Activated CD4-positive, alpha-beta memory T cell treated with anti-CD3 and anti-CD28 coated beads, Interleukin-2, amount 10 ng/mL, durations not matched to agents 7 days and 5 days (primary cell): ENCODE results near the gene DMD. TPM values are rescaled to one million over a fixed set of nuclear protein-coding genes. Genes with fewer than 3 reads are reported as not detected.

Experiments
- CTCF ChIA-PET: fragments of 350-600 bp; sonication (Branson Sonifier 250); formaldehyde crosslinking; loops from one replicate; lab custom pipeline; 2021; ENCODE audit warnings: antibody characterized with exemption, inconsistent platforms; lab: Charles Lee
- POLR2A ChIA-PET: fragments of 350-600 bp; sonication (Branson Sonifier 250); formaldehyde crosslinking; loops from one replicate; lab custom pipeline; 2021; ENCODE audit warnings: antibody characterized with exemption; lab: Charles Lee
- DNase-seq: peaks from one replicate; pipeline ENCODE4 v3.0.0-alpha.2; 2020
- H3K27ac Mint-ChIP-seq: one replicate; pipeline ENCODE4 v1.8.0; 2021; ENCODE audit warnings: mild to moderate bottlenecking, mixed read lengths
- H3K27me3 Mint-ChIP-seq: one replicate; pipeline ENCODE4 v1.8.0; 2021; ENCODE audit warnings: mixed read lengths
- H3K36me3 Mint-ChIP-seq: one replicate; pipeline ENCODE4 v1.8.0; 2021; ENCODE audit warnings: low read depth, mixed read lengths
- H3K4me1 Mint-ChIP-seq: one replicate; pipeline ENCODE4 v1.8.0; 2021; ENCODE audit warnings: mixed read lengths
- H3K4me3 Mint-ChIP-seq: one replicate; pipeline ENCODE4 v1.8.0; 2021; ENCODE audit warnings: mild to moderate bottlenecking, mixed read lengths
- H3K9me3 Mint-ChIP-seq: one replicate; pipeline ENCODE4 v1.8.0; 2021; ENCODE audit warnings: mixed read lengths
- total RNA-seq, 2 experiments: library from RNA; stranded (reverse); gene quantifications; one replicate each; pipeline ENCODE4 v1.2.3, GENCODE V29; 2021

Gene DMD
- total RNA-seq, 2 experiments from 2014 or later, result 1.4 to 1.5 TPM

DNA sequence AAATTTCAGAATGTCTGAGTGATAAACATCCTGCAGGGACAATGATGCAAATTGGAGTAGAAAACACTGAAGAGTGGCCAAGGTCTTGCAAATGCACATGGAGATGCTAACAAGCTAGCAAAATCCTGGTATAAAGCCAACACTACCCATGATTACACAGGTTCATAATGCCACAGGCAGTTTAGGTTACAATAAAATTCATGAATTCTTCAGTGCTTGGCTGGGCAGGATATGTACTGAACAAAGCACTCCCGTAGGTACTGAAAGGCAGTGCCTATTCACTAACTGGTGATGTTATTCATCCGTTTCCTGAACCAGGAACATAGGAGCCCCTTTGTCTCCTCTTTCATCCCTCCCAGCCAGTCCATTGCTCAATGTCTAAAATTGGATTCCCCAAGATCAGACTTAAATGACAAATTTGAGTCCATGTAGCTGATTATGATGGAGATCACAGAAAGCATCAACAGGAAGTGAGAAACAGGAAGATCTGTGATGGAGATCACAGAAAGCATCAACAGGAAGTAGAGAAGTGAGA is 244.5 kb downstream of the DMD start:
- H3K27ac Mint-ChIP-seq, result no peak overlapping the region
- no peak for DNase-seq
- no peaks in the 10 kb centered on the region for H3K9me3 Mint-ChIP-seq

DNA sequence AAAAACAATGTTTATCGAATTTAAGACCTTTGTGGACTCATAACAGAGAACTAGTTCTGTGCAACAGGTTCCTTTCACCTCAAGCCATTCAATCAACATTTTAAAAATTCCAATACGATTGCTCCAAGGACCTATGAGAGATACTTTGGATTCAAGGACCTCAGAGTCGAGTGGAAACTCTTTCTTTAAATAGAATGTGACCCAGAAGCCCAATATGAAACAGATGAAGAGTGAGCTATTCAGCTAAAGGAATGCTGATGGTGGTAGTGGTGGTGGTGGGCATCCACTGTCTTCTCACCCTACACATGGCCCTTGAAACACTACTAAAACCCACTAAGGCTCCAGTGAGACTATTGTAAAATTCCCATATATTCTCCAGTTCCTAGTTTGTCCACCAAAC is 257.2 kb downstream of the DMD start:
- no peak overlapping the region for H3K4me3 Mint-ChIP-seq
- no peaks in the 10 kb centered on the region for H3K27me3 Mint-ChIP-seq
- POLR2A ChIA-PET, result no interaction called here
- H3K36me3 Mint-ChIP-seq, result no peaks in the 10 kb centered on the region
- no peak overlapping the region for H3K27ac Mint-ChIP-seq
- H3K4me1 Mint-ChIP-seq, result no peaks in the 10 kb centered on the region
- CTCF ChIA-PET, result no interaction called here
- H3K9me3 Mint-ChIP-seq, result no peaks in the 10 kb centered on the region
- no peak for DNase-seq

More for the DNA sequence above, 244.5 kb downstream of the DMD start:
- H3K4me3 Mint-ChIP-seq, result no peak overlapping the region
- CTCF ChIA-PET, result no interaction called here
- H3K4me1 Mint-ChIP-seq, result no peaks in the 10 kb centered on the region
- POLR2A ChIA-PET, result no interaction called here
- H3K27me3 Mint-ChIP-seq, result no peaks in the 10 kb centered on the region
- H3K36me3 Mint-ChIP-seq, result no peaks in the 10 kb centered on the region

- H3K4me3 Mint-ChIP-seq, result no peak overlapping the region
- ChIA-PET CTCF (no interaction called here), POLR2A (no interaction called here)
- H3K9me3 Mint-ChIP-seq, result no peaks in the 10 kb centered on the region
- no peak overlapping the region for H3K27ac Mint-ChIP-seq
- no peaks in the 10 kb centered on the region for H3K36me3 Mint-ChIP-seq
- no peak for DNase-seq
- H3K4me1 Mint-ChIP-seq, result no peaks in the 10 kb centered on the region
- no peaks in the 10 kb centered on the region for H3K27me3 Mint-ChIP-seq
Measured at GRCh38 chrX:32948130-32948529, 263.2 kb downstream of the DMD start.

DNA sequence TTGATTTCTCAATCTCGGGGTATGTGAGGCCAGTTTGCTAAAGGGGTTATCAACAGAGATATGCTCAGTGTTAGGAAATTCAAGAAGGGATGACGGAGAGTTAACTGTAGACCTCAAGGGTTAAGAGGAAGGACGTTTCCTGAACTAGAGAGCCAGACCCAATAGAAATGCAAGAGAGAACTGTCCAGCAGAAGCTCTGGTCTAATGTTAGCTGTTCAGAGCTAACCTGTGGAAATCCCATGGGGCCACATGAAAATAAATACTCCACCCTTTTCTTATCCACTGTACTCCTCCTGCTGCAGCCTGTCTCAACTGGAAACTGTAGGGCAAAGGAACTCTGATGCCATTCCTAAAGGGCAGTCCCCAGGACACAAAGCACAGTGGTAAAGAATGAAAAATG is 274.3 kb downstream of the DMD start:
- Mint-ChIP-seq H3K27ac (no peak overlapping the region), H3K4me3 (no peak overlapping the region), H3K27me3 (no peaks in the 10 kb centered on the region), H3K4me1 (no peaks in the 10 kb centered on the region), H3K9me3 (peaks cover 5% of the 10 kb centered on the region), H3K36me3 (no peaks in the 10 kb centered on the region)
- CTCF ChIA-PET, result no interaction called here
- DNase-seq, result no peak
- POLR2A ChIA-PET, result no interaction called here

- POLR2A ChIA-PET, result no interaction called here
- H3K9me3 Mint-ChIP-seq, result peaks cover 5% of the 10 kb centered on the region
- H3K27ac Mint-ChIP-seq, result no peak overlapping the region
- no peaks in the 10 kb centered on the region for H3K36me3 Mint-ChIP-seq
- no peak overlapping the region for H3K4me3 Mint-ChIP-seq
- CTCF ChIA-PET, result no interaction called here
- DNase-seq, result no peak
- H3K27me3 Mint-ChIP-seq, result no peaks in the 10 kb centered on the region
- H3K4me1 Mint-ChIP-seq, result no peaks in the 10 kb centered on the region
Measured at GRCh38 chrX:32933548-32933947, 277.8 kb downstream of the DMD start.

- no peaks in the 10 kb centered on the region for H3K36me3 Mint-ChIP-seq
- H3K9me3 Mint-ChIP-seq, result peaks cover 4% of the 10 kb centered on the region
- no peak for DNase-seq
- H3K4me1 Mint-ChIP-seq, result no peaks in the 10 kb centered on the region
- H3K27ac Mint-ChIP-seq, result no peak overlapping the region
- H3K27me3 Mint-ChIP-seq, result no peaks in the 10 kb centered on the region
- CTCF ChIA-PET, result no interaction called here
- POLR2A ChIA-PET, result no interaction called here
- no peak overlapping the region for H3K4me3 Mint-ChIP-seq
Measured at GRCh38 chrX:32929040-32929439, 282.3 kb downstream of the DMD start.

- Mint-ChIP-seq H3K9me3 (peaks cover 2% of the 10 kb centered on the region), H3K27ac (no peak overlapping the region), H3K27me3 (no peaks in the 10 kb centered on the region), H3K4me1 (no peaks in the 10 kb centered on the region), H3K36me3 (no peaks in the 10 kb centered on the region), H3K4me3 (no peak overlapping the region)
- ChIA-PET CTCF (no interaction called here), POLR2A (no interaction called here)
- DNase-seq, result no peak
Measured at GRCh38 chrX:32896088-32896487, 315.3 kb downstream of the DMD start.

DNA sequence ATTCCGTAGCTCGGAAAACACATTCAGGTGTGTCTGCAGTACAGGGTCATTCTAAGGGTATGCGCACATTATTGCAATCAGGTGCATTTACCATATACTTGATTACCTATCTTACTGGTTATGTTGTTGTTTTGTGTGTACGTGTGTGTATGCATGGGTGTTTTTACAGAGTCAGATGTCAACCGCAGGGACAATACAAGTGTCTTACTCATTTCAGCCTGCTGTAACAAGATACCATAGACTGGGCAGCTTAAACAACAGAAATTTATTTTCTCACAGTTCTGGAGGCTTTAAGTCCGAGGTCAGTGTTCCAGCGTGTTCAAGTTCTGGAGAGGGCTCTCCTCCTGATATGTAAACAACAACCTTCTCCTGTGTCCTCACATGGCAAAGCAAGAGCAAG is 316.7 kb downstream of the DMD start:
- no peak for DNase-seq
- no peaks in the 10 kb centered on the region for H3K4me1 Mint-ChIP-seq
- no peaks in the 10 kb centered on the region for H3K27me3 Mint-ChIP-seq
- POLR2A ChIA-PET, result no interaction called here
- H3K27ac Mint-ChIP-seq, result no peak overlapping the region
- no peaks in the 10 kb centered on the region for H3K36me3 Mint-ChIP-seq
- H3K9me3 Mint-ChIP-seq, result peaks cover 2% of the 10 kb centered on the region
- no peak overlapping the region for H3K4me3 Mint-ChIP-seq
- CTCF ChIA-PET, result no interaction called here

DNA sequence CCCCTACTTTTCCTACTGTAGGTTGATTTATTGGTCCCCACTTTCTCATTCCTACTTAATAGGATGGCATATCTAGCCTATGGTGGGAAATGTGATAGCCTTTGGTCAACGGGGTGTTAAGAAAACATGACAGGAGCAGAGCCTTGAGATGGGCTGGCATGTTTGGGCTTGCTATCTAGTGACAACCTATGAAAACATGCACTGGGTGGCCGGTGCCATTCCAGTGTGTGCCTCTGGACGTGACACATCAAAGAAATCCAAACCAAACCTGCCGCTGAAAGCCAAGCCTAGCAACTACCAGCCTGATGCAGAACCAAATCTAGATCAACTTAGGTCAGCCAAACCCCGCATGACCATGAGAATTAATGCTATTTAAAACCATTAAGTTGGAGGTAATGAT is 317.6 kb downstream of the DMD start:
- no peak overlapping the region for H3K4me3 Mint-ChIP-seq

DNA sequence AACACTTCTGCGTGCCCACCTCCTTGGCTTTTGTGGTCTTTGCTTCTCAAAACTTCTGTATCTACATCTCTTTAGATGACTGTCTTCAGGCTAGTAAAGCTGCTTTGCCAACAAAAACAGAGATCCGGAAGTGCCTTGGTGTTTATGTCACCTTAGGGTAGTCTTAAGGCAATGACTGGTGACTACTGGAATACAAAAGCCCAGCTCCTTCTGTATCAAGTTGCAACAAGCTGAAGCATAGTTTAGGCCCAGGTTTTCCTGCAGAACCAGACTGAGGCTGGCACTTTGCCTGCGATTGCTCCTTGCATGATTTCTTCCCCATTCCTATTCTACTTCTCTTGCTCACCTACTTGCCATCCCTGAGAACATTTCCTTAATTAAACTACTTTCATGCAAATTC is 333.8 kb downstream of the DMD start:
- ChIA-PET CTCF (no interaction called here), POLR2A (no interaction called here)
- no peak for DNase-seq
- Mint-ChIP-seq H3K9me3 (no peaks in the 10 kb centered on the region), H3K4me3 (no peak overlapping the region), H3K27me3 (no peaks in the 10 kb centered on the region), H3K27ac (no peak overlapping the region), H3K36me3 (no peaks in the 10 kb centered on the region), H3K4me1 (no peaks in the 10 kb centered on the region)

More for the DNA sequence above, 317.6 kb downstream of the DMD start:
- no peak overlapping the region for H3K27ac Mint-ChIP-seq
- ChIA-PET CTCF (no interaction called here), POLR2A (no interaction called here)
- H3K4me1 Mint-ChIP-seq, result no peaks in the 10 kb centered on the region
- H3K36me3 Mint-ChIP-seq, result no peaks in the 10 kb centered on the region
- peaks cover 2% of the 10 kb centered on the region for H3K9me3 Mint-ChIP-seq
- no peaks in the 10 kb centered on the region for H3K27me3 Mint-ChIP-seq
- DNase-seq, result no peak

DNA sequence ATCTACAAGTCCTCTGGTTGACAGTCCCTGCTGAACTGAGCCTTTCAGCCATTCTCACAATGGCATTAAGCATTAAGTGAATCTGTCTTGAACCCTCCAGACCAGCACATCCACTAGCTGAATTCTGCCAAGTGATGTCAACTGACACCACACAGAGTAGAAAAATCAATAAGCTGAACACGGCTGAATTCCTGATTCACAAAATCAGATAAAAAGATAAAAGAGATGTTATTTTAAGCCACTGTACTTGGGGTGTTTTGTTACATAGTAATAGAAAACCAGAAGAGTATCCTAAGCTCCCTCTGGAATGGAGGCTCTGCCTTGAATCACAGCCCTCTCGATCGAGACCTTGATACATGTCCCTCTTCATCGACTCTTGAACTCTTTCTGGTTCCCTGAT is 336.5 kb downstream of the DMD start:
- H3K4me1 Mint-ChIP-seq, result no peaks in the 10 kb centered on the region
- ChIA-PET POLR2A (no interaction called here), CTCF (no interaction called here)
- H3K9me3 Mint-ChIP-seq, result no peaks in the 10 kb centered on the region
- no peak for DNase-seq
- no peak overlapping the region for H3K4me3 Mint-ChIP-seq
- no peaks in the 10 kb centered on the region for H3K36me3 Mint-ChIP-seq
- H3K27ac Mint-ChIP-seq, result no peak overlapping the region
- no peaks in the 10 kb centered on the region for H3K27me3 Mint-ChIP-seq

DNA sequence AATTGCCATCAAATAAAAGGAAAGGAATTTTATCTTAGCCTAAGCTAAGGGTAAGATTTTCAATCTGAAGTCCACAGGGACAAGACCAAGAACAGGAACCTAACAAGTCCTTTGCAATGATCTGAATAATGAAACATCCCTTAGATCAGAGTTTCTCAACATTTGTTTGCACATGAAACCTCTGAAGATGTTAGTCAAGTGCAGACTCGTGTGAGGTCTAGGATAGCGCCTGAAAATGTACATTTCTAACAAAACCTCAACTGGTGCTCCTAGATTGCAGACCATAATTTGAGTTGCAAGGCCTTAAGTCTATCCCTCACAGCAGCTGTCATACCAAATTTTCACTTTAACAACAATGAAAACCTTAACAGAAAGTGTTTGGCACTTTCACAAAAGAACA is 337.6 kb downstream of the DMD start:
- POLR2A ChIA-PET, result no interaction called here
- CTCF ChIA-PET, result no interaction called here
- Mint-ChIP-seq H3K36me3 (no peaks in the 10 kb centered on the region), H3K9me3 (no peaks in the 10 kb centered on the region), H3K27me3 (no peaks in the 10 kb centered on the region), H3K4me1 (no peaks in the 10 kb centered on the region), H3K27ac (no peak overlapping the region), H3K4me3 (no peak overlapping the region)
- no peak for DNase-seq

DNA sequence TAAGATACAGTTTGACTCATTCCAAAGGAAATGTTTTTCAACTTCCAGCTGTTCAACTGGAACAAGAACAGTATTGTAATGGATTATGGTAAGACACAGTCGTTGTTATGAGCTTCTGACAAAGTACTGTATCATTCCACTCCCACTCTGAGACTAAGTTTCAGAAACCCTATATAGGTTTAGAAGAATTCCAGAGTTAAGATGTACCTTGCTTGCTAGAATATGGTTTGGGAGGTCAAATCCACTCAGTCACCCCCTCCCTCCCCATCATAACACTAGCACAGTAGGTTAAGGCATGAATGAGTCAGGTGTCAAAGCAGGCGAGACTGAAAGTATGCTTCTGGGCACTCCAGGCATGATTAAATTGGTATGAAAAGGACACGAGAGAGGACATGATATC is 339.7 kb downstream of the DMD start:
- DNase-seq, result no peak
- no peak overlapping the region for H3K4me3 Mint-ChIP-seq
- H3K9me3 Mint-ChIP-seq, result no peaks in the 10 kb centered on the region
- no peaks in the 10 kb centered on the region for H3K36me3 Mint-ChIP-seq
- CTCF ChIA-PET, result no interaction called here
- POLR2A ChIA-PET, result no interaction called here
- no peak overlapping the region for H3K27ac Mint-ChIP-seq
- H3K4me1 Mint-ChIP-seq, result no peaks in the 10 kb centered on the region
- H3K27me3 Mint-ChIP-seq, result no peaks in the 10 kb centered on the region

DNA sequence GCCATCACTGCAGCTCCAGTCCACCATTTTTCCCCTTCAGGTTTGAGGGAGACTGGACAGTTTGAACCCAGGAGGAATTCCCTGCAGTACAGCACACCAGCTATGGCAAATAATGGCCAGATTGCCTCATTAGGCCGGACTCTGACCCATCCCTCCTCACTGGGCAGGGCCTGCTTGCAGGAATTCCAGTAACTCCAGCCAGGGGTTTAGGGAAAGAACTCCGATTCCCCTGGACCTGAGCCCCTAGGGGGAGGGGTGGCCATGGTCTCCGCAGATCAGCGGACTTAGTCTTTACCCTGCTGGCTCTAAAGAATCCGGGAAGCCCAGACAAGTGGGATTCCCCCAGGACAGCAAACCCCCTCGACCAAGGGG is 342.8 kb downstream of the DMD start:
- H3K9me3 Mint-ChIP-seq, result no peaks in the 10 kb centered on the region
- H3K4me1 Mint-ChIP-seq, result no peaks in the 10 kb centered on the region
- H3K4me3 Mint-ChIP-seq, result no peak overlapping the region
- ChIA-PET CTCF (no interaction called here), POLR2A (no interaction called here)
- no peaks in the 10 kb centered on the region for H3K27me3 Mint-ChIP-seq
- H3K36me3 Mint-ChIP-seq, result no peaks in the 10 kb centered on the region
- no peak overlapping the region for H3K27ac Mint-ChIP-seq
- DNase-seq, result no peak
